SH-SY5Y (cell line): Measurements from ENCODE around the gene ZCCHC24.

Experiments
- GATA2 ChIP-seq: IDR thresholded peaks from 2 replicates; pipeline ENCODE4 v1.6.1; 2011; ENCODE audit warnings: mild to moderate bottlenecking, low read depth, low read length
- GATA3 ChIP-seq: IDR thresholded peaks from 2 replicates; pipeline ENCODE4 v1.6.1; 2011; ENCODE audit warnings: low read depth, mild to moderate bottlenecking, low read length, moderate library complexity

DNA sequence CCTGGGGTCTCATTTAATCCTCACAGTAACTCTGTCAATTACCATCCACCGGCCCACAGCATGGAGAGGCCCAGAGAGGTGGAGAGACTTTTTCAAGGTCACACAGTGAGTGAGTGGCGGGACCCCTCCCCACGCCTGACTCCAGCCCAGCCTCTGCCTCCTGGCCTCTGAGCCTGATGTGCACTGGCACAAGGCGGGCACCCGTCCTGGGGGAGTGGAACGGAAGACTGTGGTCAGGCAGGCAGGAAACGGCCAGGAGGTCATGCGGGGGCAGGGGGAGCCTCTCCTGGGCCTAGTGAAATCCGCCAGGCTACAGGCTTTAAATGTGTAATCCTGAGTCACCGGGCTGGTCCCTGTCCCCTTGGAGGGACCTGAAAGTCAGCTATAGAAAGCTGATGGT lies 32.2 kb downstream of the ZCCHC24 start:
- TF ChIP-seq GATA2, result no peak
- no peak for TF ChIP-seq GATA3
